Stimulated activated CD4-positive, alpha-beta T cell treated with anti-CD3 and anti-CD28 coated beads, Interleukin-15, amount 100 ng/mL, for 1 hour (primary cell): ENCODE results near the gene PRKAR1B.

ENCODE experiments used
- DNase-seq, 2 donors: peaks; one replicate each; pipeline ENCODE4 v3.0.0-alpha.2; 2020; ENCODE audit warnings: low read depth in 1 of 2, low spot score in 1 of 2

PRKAR1B gene

GRCh38 chr7:575425-576366 is 151.4 kb downstream of the PRKAR1B start:
- DNase-seq: no peak

DNA sequence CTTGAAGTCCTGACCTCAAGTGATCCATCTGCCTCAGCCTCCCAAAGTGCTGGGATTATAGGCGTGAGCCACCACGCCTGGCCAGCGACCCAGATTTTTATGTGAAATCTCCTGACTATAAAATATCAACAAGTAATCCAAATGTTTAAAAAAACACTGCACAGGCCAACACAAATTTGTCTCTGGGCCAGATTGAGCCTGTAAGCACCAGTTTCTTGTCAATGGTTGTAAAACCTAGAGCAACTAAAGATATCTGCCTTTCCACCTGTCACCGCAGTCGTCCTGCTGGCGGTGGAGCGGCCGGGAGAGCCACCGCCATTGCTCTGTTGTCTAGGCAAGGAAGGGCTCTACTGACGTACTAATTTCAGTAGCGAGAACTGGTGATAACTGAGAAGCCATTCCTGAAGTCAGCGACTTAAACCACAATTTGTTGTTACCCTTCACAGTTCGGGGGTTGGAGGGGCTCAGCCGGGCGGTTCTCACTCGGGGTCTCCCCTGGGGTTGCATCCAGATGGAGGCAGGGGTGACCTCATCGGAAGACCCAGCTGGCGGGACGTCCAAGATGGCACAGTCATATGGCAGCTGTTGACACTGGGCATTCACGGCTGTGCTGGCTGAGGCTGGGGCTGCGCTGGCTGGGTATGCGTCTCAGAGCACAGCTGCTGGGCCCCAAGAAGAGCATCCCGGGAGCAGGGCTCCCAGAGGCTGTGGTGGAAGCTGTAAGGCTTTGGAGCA is 152.3 kb downstream of the PRKAR1B start:
- no peak for DNase-seq

DNA sequence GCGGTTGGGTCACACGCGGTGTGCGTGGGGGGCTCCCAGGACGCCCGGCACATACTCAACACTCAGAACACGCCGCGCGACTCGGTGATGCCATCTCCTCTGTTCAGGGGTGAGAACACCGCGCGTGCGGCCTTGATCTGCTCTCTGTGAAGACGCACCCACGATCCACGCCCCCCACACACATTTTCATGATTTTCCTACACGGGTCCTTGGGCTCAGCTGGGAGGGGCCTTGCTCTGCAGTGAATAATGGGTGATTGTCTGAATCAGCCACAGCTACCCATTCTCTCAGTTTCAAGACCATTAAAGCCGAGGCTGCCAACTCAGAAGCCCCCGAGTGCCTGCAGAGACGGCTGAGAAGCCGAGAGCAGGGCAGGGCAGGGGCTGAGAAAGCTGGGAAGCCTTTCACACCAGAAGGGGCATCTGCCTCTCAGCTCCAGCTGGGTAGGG is 153.1 kb downstream of the PRKAR1B start:
- DNase-seq: no peak

DNA sequence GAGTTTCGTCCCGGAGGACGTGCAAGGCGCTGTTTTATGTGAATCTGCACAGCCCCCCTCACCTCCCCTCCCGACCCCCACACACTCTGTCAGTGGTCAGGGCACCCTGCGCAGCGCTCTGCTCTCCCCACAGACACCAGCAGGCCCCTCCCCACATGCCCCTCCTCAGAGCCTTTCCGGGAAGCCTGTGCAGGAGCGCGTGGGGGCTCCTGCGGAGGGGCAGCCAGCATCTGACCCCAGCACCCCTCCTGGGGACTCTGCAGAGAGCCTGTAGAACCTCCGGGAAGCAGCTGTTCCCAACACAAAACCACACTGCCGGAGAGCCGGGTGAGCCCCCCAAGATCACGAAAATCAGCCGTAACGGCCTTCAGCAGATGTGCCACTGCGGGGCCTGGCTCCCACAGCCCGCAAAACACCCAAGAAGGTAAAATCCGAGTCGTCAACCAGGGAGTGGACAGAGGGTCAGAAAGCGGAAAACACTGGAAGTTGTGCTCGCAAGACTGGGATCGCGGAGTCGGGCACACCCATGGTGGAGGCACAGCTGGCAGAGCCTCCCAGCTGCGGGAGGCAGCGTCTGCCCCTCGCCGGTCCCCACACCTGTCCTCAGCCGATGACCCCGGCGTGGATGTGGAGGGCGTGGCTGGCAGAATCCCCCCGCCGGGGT is 153.7 kb downstream of the PRKAR1B start:
- no peak for DNase-seq

GRCh38 chr7:572416-573268 is 154.4 kb downstream of the PRKAR1B start:
- DNase-seq: no peak

GRCh38 chr7:571718-572415 is 155.2 kb downstream of the PRKAR1B start:
- DNase-seq: no peak

DNA sequence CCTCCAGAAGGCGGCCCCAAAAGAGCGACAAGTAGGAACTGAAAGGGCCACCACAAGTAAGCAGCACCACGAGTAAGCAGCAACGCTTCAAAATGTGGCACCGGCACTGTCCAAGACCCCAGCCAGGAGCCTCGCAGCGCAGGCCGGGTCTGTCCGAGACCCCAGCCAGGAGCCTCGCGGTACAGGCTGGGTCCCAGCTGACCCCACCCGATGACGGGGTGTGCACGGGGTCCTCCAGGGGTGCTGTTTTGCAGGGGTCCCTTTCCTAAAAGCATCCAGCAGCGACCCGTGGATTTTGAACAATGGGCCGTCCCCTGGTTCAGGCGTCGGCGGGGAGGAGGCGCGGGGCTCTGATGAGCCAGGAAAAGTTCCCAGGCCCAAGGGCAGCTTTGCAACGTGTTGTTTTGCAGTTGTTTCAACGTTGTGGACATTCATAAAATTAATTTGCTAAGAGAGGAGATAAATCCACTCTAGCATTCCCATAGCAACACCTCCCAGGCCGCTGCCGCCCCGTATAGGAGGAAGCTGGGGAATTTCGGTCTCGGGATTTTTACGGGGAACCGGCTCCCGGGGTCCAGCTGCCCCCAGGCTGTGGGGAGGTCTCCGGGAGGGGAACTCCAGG is 155.9 kb downstream of the PRKAR1B start:
- DNase-seq: no peak

DNA sequence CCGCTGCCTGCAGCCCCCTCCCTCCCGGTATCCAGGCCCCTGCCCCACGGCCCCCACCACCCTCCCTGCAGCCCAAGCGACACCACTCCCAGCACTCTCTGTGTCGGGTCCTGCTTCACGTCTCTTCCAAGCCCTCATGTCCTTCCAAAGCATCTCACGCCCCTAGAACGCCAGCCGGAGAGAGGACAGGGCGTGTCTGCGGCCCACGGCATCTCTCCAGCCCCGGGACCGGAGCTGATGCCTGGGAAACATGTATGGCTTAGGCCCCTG is 156.3 kb downstream of the PRKAR1B start:
- no peak for DNase-seq

DNA sequence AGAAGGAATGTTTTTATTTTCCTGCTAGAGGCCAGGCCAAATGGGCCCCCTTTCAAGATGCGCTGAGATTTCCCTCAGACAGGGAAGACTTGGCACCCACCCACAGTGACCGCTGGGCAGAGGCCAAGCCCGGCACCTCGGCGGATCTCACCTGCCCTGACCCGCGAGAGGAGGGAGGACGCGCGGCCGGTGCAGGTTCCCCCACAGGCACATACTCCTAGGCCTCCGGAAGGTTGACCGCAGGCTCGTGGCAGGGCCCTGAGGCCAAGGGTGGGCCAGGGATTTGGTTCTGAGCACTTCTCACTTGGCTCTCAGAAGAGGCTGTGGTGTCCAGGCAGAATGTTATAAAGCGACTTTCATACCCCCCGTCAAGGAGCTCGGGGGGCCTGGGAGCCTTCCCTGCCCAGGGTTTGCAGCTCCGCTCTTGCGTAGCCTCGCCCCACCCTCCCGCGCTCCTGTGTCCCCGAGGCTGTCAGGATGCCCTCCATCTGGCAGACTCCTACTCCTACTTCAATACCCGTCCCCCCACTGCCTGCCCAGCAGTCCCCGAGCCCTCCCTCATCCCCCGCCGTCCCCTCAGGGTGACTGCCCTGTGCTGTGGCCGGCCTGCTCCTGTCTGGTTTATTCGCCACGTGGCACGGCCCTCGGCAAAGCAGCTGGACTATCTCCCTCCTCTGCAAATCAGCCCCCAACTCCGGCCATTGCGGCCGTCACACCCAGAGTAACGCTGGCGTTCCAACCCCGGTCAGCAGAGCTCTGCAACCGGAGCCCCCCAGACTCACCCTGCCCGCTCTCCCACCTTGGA is 156.9 kb downstream of the PRKAR1B start:
- no peak for DNase-seq

DNA sequence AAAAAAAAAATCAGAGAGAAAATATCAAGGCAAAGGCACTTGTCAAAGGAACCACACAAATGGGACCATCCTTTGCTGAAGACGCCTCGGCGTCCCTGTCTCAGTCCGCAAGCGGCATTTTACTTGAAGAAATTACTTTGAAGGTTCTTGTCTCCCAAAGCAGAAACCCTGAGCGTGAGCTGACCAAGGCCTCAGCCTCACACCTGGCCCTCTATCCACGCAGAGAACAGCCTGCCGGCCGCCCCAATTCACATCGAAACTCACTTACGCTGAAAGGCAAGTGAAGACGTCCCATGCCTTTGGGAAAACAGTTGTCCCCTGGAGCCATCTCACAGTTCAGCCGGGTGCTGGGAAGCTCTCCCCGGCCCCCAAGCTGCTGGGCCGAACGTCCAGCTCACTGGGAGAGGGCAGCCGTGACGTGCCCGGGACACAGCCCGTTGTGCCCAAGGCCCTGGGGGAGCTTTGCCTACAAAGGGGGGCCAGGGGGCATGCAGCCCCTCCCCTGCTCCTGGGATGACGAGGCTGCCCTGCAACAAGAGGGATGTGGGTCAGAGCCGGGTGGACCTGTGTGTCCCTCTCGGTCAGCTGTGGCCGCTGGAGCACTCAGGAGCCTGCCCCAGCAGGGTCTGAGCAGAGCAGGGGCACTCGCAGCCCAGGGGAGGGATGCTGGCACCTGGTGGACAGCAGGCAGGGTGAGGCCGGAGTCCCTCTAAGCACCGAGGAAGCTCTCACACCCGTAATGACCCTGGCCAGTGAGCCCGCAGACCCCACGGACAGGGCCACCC is 157.8 kb downstream of the PRKAR1B start:
- no peak for DNase-seq

DNA sequence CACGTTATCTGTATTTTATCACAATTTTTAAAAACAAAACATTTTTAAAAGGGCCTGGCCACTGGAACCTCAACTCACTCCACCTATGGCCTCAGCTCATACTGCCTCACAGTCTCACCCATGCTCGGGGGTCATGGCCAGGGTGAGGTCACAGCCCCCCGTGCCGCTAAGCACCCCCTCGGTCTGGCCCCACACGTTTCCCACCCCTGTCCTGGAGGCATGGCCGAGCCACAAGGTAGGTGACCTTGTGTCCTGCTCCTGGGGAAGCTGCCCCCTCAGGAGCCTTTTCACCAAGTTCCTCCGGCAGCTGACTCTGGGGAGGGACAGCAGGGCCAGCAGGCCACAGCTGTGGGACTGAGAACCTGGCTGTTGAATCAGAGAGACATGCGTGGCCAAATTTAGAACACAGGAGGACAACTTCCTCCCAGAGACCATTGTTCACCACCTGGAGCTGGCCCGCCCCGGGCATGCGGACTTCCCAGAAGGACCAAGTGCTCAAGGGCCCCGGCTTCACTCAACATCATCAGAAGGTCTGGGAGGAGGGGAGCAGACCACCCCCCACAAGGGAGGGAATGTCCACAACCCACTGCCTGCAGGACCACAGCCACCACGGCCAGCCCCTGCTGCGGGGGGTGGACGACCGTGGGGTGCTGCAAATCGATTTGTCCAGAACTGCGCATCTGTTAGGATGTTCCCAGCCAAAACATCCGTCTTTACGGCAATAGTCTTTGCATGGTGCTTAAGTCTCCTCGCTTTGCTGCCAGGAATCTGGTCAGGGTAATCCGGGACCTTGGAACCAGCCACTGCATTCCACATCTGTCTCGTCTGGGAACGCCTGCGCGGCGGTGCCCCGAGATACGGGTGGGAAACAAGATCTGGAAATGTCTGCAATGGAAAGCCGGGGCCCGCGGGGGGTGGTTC is 158.8 kb downstream of the PRKAR1B start:
- DNase-seq: no peak

DNA sequence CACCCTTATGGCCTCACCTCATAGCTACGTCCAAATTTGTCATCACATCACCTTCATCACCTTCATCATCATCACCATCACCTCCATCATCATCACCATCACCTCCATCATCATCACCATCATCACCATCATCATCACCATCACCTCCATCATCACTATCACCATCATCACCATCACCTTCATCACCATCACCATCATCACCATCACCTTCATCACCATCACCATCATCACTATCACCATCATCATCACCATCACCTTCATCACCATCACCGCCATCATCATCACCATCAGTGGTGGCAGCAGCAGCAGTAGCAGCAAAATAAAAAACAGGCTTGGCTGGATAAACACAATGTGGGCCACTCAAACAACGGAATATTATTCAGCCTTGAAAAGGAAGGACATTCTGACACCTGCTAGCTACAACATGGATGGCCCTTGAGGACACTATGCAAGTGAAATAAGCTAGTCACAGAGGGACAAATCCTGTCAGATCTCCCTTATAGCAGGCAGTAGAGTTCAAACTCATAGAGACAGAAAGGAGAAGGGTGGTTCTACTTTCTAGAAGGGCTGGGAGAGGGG is 159.7 kb downstream of the PRKAR1B start:
- DNase-seq: no peak

- DNase-seq: no peak
Measured at GRCh38 chr7:566100-566499, 161.0 kb downstream of the PRKAR1B start.

GRCh38 chr7:564176-564865 is 162.8 kb downstream of the PRKAR1B start:
- DNase-seq: no peak

GRCh38 chr7:563629-564170 is 163.4 kb downstream of the PRKAR1B start:
- no peak for DNase-seq
